Suprapubic skin (tissue), 3 donors: ENCODE measurements around the gene TEX53.

ENCODE experiments used
- POLR2A ChIP-seq, 2 donors: fragments of 450-650 bp; IDR thresholded peaks; one replicate each; pipeline ENCODE4 v1.6.1; 2017; ENCODE audit warnings: antibody characterized with exemption in 2 of 2, mild to moderate bottlenecking in 2 of 2, moderate library complexity in 2 of 2
- TF ChIP-seq, protein P1 (sequence below), 2 donors: fragments of 200-600 bp in 1 of 2; fragments of 450-650 bp in 1 of 2; sonication (generic) in 1 of 2; IDR thresholded peaks; one replicate each; pipeline ENCODE4 v1.5.1; 2016 to 2019; ENCODE audit warnings: antibody characterized with exemption in 2 of 2, mild to moderate bottlenecking in 1 of 2, moderate library complexity in 1 of 2

DNA sequence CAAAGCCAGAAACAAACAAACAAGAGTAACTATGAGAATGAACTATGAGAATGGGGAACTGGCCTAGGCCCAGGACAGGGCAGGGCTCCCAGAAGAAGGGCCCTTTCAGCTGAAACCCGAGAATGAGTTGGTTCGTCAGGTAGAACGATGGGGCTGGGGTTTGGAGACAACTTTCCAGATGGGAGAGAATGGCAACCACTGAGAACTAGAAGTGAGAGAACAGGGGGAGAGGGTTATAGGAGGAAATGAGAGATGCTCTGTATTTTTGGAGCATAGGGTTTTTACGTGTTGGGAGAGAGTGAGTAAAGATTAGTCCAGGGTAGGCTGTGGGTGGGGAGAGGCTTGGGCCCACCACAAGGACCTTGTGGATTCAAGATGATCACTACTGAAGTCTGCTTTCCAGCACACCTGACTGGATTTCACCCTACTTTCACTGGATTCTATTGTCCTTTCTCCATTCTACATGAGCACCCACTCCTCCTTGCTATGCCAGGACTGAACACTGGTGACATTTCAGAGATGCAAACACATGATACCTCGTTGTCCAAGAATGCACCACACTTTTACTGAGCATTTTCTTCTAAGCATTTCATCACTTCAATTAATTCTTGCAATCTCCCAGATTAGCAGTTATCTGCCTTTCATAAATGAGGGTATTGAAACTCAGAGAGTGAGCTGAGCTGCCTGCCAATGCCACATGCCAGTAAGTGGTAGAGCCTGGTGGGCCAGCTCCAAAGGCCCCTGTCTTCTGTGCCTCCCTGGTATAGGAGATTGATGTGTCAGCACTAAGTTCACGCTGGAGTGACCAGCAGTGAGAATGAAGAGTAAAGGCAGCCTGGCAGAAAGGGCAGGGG lies 49.7 kb downstream of the TEX53 start:
- TF ChIP-seq, protein P1, sequence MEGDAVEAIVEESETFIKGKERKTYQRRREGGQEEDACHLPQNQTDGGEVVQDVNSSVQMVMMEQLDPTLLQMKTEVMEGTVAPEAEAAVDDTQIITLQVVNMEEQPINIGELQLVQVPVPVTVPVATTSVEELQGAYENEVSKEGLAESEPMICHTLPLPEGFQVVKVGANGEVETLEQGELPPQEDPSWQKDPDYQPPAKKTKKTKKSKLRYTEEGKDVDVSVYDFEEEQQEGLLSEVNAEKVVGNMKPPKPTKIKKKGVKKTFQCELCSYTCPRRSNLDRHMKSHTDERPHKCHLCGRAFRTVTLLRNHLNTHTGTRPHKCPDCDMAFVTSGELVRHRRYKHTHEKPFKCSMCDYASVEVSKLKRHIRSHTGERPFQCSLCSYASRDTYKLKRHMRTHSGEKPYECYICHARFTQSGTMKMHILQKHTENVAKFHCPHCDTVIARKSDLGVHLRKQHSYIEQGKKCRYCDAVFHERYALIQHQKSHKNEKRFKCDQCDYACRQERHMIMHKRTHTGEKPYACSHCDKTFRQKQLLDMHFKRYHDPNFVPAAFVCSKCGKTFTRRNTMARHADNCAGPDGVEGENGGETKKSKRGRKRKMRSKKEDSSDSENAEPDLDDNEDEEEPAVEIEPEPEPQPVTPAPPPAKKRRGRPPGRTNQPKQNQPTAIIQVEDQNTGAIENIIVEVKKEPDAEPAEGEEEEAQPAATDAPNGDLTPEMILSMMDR (IDR thresholded peaks at IDR 0.05), result no peak
- TF ChIP-seq POLR2A (IDR thresholded peaks at IDR 0.05), result no peak
